ENCODE results near the gene C5.

- TF ChIP-seq CTCF (conservative IDR thresholded peaks at IDR 0.05 in 1 of 2, IDR thresholded peaks at IDR 0.05 in 1 of 2; ENCODE audit: extremely low read depth in 1 of 2, insufficient read depth in 1 of 2, low read depth in 1 of 2, low read length in 2 of 2) (no peak), EZH2 (IDR thresholded peaks at IDR 0.05; ENCODE audit: borderline replicate concordance, low read length) (no peak)
Measured at GRCh38 chr9:120938851-120939250, 111.2 kb downstream of the C5 start.
